Osteocyte (in vitro differentiated cells): ENCODE measurements around the gene GNB5. TPM values are rescaled to one million over a fixed set of nuclear protein-coding genes. Genes with fewer than 3 reads are reported as not detected.
A peak's percentile ranks its signal among the peaks of the same experiment; 100 is the strongest.

ENCODE experiments used
- DNase-seq: peaks from one replicate; pipeline ENCODE4 v3.0.0; 2021; ENCODE audit warnings: mixed read lengths; ENCODE audit not compliant: unreplicated experiment; ENCODE audit errors: extremely low spot score
- H3K27ac Mint-ChIP-seq: one replicate; pipeline ENCODE4 v1.8.0; 2021; ENCODE audit warnings: mild to moderate bottlenecking, mixed read lengths; ENCODE audit not compliant: unreplicated experiment
- H3K27me3 Mint-ChIP-seq: one replicate; pipeline ENCODE4 v1.8.0; 2021; ENCODE audit warnings: mixed read lengths; ENCODE audit not compliant: unreplicated experiment
- H3K36me3 Mint-ChIP-seq: one replicate; pipeline ENCODE4 v1.8.0; 2021; ENCODE audit warnings: mixed read lengths; ENCODE audit not compliant: unreplicated experiment
- H3K4me1 Mint-ChIP-seq: one replicate; pipeline ENCODE4 v1.8.0; 2021; ENCODE audit warnings: mixed read lengths; ENCODE audit not compliant: unreplicated experiment
- H3K4me3 Mint-ChIP-seq: one replicate; pipeline ENCODE4 v1.8.0; 2021; ENCODE audit warnings: mild to moderate bottlenecking, moderate library complexity, mixed read lengths; ENCODE audit not compliant: unreplicated experiment
- H3K9me3 Mint-ChIP-seq: one replicate; pipeline ENCODE4 v1.8.0; 2021; ENCODE audit warnings: mixed read lengths; ENCODE audit not compliant: unreplicated experiment
- total RNA-seq: library from RNA; stranded (reverse); gene quantifications from 2 replicates; pipeline ENCODE4 v1.2.1, GENCODE V29; 2021
- TF ChIP-seq, protein P1 (sequence below): fragments of 200-600 bp; sonication (generic); IDR thresholded peaks from 2 replicates; pipeline ENCODE4 v1.5.0; 2021; ENCODE audit warnings: antibody characterized with exemption, mild to moderate bottlenecking, moderate library complexity

GNB5 gene
- total RNA-seq, 1 donor from 2014 or later: 34.0 TPM

DNA sequence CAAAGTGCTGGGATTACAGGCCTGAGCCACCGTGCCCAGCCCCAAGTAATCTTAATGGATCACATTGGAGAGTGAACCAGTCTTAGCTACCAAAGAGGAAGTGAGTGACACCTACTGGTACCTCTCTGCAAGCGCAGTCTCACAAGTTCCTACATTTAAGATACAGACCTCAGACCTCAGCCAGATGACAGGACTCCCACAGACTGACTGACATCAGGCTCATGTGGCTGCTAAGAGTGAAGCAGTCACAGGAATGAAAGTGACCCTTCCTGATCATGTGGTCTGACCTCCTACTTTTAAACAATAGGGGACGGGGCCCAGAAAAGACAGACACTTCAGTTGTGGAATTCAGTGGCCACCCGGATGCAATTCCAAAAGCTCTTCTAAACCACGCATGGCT is 36.3 kb upstream of the GNB5 start:
- Mint-ChIP-seq H3K4me1 (peaks cover 11% of the 10 kb centered on the region), H3K27ac (no peak overlapping the region), H3K4me3 (no peak overlapping the region), H3K36me3 (no peaks in the 10 kb centered on the region), H3K27me3 (no peaks in the 10 kb centered on the region), H3K9me3 (no peaks in the 10 kb centered on the region)
- TF ChIP-seq, protein P1, sequence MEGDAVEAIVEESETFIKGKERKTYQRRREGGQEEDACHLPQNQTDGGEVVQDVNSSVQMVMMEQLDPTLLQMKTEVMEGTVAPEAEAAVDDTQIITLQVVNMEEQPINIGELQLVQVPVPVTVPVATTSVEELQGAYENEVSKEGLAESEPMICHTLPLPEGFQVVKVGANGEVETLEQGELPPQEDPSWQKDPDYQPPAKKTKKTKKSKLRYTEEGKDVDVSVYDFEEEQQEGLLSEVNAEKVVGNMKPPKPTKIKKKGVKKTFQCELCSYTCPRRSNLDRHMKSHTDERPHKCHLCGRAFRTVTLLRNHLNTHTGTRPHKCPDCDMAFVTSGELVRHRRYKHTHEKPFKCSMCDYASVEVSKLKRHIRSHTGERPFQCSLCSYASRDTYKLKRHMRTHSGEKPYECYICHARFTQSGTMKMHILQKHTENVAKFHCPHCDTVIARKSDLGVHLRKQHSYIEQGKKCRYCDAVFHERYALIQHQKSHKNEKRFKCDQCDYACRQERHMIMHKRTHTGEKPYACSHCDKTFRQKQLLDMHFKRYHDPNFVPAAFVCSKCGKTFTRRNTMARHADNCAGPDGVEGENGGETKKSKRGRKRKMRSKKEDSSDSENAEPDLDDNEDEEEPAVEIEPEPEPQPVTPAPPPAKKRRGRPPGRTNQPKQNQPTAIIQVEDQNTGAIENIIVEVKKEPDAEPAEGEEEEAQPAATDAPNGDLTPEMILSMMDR: peak; percentile 86
- DNase-seq: peak; percentile 85

DNA sequence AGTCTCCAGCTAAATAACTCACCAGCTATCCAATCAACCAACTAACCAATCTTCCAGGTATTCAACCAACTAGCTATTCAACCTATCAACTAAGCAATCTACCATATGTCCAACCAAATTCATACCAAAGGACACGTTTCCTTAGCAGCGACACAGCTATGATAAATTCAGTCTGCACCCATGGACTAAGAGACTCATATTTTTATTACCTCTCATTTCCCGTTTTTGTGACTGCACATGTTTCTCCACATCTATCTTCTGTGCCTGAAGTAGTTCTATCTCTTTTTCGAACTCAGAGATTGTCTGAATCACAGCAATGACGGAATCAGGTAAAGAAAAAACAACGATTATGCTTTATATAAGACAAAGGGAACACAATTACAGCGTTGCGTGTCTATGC is 34.0 kb upstream of the GNB5 start:
- Mint-ChIP-seq H3K9me3 (no peaks in the 10 kb centered on the region), H3K36me3 (no peaks in the 10 kb centered on the region), H3K27ac (no peak overlapping the region), H3K27me3 (no peaks in the 10 kb centered on the region), H3K4me1 (peaks cover 2% of the 10 kb centered on the region), H3K4me3 (no peak overlapping the region)
- DNase-seq: no peak
- TF ChIP-seq, protein P1: no peak

DNA sequence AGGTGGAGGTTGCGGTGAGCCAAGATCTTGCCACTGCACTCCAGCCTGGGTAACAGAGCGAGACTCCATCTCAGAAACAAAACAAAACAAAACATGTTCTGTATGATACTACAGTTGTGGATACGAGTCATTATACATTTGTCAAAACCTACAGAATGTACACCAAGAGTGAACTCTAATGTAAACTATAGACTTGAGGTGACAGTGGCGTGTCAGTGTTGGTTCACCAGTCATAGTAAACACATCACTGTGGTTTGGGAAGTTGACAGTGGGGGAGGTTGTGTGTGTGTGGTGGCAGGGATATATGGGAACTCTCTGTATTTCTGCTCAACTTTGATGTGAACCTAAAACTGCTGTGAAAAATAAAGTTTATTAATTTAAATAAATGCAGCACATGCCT is 33.0 kb upstream of the GNB5 start:
- no peak overlapping the region for H3K4me3 Mint-ChIP-seq

DNA sequence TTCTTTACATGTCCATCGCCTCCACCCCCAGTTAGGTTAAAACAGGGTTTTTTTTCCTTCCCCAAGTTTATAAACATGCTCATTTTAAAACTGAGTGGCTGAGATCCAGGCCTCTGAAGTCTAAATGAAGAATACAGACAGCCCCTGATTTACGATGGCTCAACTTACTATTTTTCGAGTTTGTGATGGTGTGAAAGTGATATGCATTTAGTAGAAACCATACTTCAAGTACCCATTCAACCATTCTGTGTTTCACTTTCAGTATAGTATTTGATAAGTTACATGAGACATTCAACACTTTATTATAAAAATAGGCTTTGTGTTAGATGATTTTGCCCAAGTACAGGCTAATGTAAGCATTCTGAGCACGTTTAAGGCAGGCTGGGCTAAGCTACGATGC is 30.5 kb upstream of the GNB5 start:
- H3K4me3 Mint-ChIP-seq: no peak overlapping the region
- no peak overlapping the region for H3K27ac Mint-ChIP-seq
- no peaks in the 10 kb centered on the region for H3K9me3 Mint-ChIP-seq
- H3K4me1 Mint-ChIP-seq: no peaks in the 10 kb centered on the region
- DNase-seq: no peak
- no peaks in the 10 kb centered on the region for H3K27me3 Mint-ChIP-seq
- TF ChIP-seq, protein P1: no peak
- no peaks in the 10 kb centered on the region for H3K36me3 Mint-ChIP-seq

More for the DNA sequence above, 33.0 kb upstream of the GNB5 start:
- no peaks in the 10 kb centered on the region for H3K36me3 Mint-ChIP-seq
- DNase-seq: no peak
- H3K4me1 Mint-ChIP-seq: peaks cover 2% of the 10 kb centered on the region
- TF ChIP-seq, protein P1: no peak
- H3K27me3 Mint-ChIP-seq: no peaks in the 10 kb centered on the region
- H3K27ac Mint-ChIP-seq: no peak overlapping the region
- no peaks in the 10 kb centered on the region for H3K9me3 Mint-ChIP-seq

DNA sequence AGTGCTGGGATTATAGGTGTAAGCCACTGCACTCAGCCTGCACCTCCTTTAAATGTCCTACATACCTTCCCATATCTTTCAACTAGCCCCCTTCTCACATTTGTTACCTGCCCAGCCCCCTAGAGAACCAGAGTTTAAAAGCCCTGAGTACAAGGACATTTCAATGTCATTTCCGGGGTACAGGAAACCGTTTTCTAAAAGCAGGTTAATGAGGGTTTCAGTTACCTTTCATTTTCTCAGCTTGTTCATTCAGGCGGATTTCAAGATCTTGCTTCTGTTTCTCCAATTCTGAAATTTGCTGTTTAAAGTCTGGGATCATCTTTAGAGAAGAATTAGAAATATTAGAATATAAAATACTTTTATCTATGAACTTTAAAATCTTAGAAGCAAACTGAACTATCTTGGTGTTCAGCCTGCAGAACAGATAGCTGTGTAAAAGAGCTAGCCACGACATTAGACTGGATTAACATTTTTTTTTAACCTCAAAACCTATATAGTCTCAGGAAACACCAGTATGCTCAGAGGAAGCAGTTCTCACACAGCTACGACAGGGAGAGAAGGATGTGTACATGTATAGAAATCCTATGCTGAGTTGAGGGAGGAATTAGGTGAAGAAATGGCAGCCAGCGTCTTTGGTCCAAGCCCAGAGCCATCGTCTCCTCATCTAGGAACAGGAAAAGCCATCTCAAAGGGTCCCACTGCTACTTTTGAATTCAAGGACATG is 29.9 kb upstream of the GNB5 start:
- DNase-seq: peak; percentile 30
- TF ChIP-seq, protein P1: no peak
- no peaks in the 10 kb centered on the region for H3K4me1 Mint-ChIP-seq
- no peaks in the 10 kb centered on the region for H3K36me3 Mint-ChIP-seq
- H3K27me3 Mint-ChIP-seq: no peaks in the 10 kb centered on the region
- no peaks in the 10 kb centered on the region for H3K9me3 Mint-ChIP-seq
- H3K4me3 Mint-ChIP-seq: no peak overlapping the region
- H3K27ac Mint-ChIP-seq: no peak overlapping the region
